HG03139 (cell line): ENCODE measurements around the gene PLCH2.

Experiments
- ATAC-seq: cut with Tn5 transposase; IDR thresholded peaks from one replicate; pipeline ENCODE4 v1.9.1; 2021; ENCODE audit not compliant: unreplicated experiment

The PLCH2 gene

GRCh38 chr1:2512862-2513421, 36.9 kb downstream of the PLCH2 start:
- no peak for ATAC-seq

- no peak for ATAC-seq
Observed at GRCh38 chr1:2513939-2514652, 38.0 kb downstream of the PLCH2 start.

- ATAC-seq = no peak
Observed at GRCh38 chr1:2514863-2515762, 39.0 kb downstream of the PLCH2 start.

DNA sequence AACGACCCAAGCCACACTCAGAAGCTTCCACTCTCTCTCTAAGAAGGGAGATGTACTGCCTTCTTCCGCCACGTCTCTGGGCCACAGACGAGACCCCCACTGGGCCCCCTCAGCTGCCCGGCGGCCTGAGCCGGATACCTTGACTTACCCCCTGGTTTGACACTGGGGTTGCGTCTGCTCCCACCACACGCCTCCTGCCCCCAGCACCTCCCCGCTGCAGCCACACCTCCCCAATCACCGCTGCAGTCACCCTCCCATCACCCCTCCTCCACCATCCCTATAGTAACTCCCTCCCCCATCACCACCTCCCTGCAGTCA, 39.6 kb downstream of the PLCH2 start:
- no peak for ATAC-seq

GRCh38 chr1:2516124-2516523, 40.0 kb downstream of the PLCH2 start:
- ATAC-seq = no peak

GRCh38 chr1:2516946-2517345, 40.9 kb downstream of the PLCH2 start:
- ATAC-seq = no peak

DNA sequence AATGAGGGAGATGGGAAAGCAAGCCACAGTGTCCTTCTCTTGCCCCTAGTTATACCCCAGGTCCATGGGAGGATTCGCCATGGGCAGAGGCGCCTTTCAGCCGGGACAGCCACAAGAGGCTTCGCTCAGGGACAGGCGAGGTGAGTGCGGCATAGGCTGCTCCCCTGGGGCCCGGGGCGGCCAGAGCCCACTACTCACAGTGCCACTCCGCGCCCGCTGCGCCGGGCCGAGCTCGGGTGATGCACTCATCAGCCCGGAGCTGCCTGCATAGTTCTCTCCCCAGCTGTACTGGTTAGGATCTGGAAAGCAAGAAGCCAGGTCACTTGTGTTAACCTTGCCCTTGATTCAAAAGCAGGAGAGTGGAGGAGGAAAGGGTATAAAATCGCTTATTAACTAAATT, 41.9 kb downstream of the PLCH2 start:
- no peak for ATAC-seq

DNA sequence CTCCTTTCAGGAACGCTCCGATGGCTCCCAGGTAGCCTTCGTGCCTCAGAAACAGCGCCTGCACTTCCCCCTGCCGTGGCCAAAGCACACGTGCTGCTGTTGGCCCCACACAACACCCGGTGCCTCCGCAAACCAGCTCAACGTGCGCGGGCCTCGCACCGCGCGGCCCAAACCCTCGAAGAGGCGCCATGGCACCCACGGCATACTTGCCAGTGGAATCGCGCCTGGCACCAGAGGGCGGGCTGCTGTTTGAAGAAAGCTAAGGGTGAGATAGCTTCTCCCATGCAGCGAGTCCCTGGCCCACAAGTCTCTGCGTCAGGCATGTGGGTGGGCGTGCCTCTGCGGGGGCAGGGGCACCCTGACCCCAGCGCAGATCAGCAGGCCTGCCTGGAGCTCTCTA, 42.4 kb downstream of the PLCH2 start:
- no peak for ATAC-seq

DNA sequence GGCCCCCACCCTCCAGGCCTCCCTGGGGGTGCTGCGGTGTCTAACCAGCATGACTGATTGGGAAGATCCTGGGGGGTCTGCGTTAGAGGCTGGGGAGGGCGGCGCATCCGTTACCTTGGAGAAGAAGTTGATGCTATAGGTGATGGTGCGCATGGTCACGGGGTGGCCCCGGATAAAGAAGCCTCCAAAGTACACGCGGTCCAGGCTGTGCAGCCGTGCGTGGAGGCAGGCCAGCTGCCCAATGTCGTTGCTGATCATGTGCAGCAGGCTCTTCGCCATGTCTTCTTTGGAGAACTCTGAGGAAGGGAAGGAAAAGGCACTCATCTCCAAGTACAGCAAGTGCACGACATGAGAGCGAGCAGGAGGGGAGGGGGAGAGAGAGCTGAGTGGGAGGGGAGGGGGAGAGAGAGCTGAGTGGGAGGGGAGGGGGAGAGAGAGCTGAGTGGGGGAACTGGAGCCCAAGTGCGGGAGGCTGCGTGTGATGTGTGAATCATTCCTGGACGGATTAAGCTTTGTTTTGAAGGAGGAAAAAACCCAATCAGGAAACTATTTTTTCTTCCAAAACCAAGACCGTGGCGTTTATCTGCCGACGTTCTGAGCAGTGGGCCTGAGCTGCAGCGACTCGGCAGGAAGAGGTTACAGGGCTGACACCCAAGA, 43.1 kb downstream of the PLCH2 start:
- ATAC-seq = no peak

- ATAC-seq = no peak
Observed at GRCh38 chr1:2519729-2520128, 43.6 kb downstream of the PLCH2 start.

DNA sequence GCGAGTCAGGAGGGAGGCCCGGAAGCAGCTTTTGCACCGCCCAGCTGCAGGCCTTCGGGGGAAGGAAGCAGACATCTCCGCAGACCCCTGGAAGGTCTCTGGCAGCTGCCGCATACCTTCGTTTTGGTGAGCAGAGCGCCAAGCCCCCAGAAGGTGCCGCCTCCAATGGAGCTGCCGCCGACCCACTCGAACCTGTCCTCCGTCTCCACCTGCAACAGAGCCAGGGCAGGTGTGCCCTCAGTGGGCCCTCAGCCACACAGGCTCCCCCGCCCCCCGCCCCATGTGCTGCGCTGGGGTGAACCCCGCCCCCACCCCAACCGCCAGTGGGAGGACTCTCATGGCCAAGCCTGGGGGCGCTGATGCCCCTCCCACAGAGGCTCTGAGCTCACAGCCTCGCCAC, 44.1 kb downstream of the PLCH2 start:
- no peak for ATAC-seq

- ATAC-seq = no peak
Observed at GRCh38 chr1:2520806-2521205, 44.7 kb downstream of the PLCH2 start.

GRCh38 chr1:2522230-2522629, 46.1 kb downstream of the PLCH2 start:
- no peak for ATAC-seq

GRCh38 chr1:2523191-2523890, 47.3 kb downstream of the PLCH2 start:
- ATAC-seq = no peak

DNA sequence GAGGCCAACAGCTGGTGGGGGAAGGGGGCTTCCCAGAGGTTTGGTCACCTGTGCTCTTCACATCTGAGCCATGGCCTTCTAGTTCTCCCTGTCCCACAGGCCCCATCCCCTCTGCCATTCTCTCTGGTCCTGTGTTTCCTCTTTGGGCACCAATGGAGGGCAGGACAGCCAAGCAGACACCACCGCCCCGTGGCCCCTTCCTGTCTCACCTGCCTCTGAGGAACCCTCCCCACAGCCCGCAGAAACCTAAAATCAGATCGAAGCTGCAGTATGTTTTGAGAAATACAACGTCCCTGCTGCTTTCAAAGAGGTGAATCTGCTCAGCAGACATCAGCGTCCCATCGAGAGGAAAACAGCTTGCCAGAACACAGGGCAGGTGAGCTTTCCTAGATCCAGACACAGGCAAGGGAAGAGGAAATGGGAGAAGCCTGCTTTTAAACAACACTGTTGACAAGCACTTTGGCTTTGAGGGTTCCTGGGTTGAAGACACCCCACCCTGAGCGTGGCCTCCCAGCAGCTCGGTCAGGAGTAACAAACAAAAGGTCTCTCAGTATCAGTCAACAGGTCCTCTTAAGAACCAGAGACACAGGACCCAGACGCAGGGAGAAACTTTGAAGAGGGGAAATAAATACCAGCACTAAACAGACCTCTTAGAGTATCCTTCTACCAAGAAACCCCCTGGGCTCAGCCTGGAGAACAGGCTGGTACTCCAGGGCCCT, 48.0 kb downstream of the PLCH2 start:
- ATAC-seq = no peak

DNA sequence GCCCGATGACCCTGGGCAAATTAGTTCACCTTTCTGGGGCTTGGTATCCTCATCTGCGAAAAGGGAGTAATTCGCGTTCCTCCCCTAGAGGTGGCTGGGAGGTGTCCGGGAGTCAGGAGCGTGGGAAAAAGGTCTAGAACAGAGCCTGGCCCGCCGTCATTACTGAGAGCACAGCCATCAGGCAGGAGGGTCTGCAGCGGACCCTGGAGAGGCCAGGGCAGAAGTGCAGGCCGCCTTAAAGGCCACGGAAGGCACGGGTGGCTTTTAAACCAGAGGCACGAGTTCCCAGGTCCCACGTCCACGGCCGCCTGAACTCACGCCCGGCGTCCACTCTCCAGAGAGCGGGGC, 49.5 kb downstream of the PLCH2 start:
- no peak for ATAC-seq

GRCh38 chr1:2525920-2526823, 50.1 kb downstream of the PLCH2 start, which contains the start of gene PANK4:
PANK4 (minus strand) TSS chr1:2526596; CDS start chr1:2526587, 9 bp downstream.
- ATAC-seq = peak; percentile 83

DNA sequence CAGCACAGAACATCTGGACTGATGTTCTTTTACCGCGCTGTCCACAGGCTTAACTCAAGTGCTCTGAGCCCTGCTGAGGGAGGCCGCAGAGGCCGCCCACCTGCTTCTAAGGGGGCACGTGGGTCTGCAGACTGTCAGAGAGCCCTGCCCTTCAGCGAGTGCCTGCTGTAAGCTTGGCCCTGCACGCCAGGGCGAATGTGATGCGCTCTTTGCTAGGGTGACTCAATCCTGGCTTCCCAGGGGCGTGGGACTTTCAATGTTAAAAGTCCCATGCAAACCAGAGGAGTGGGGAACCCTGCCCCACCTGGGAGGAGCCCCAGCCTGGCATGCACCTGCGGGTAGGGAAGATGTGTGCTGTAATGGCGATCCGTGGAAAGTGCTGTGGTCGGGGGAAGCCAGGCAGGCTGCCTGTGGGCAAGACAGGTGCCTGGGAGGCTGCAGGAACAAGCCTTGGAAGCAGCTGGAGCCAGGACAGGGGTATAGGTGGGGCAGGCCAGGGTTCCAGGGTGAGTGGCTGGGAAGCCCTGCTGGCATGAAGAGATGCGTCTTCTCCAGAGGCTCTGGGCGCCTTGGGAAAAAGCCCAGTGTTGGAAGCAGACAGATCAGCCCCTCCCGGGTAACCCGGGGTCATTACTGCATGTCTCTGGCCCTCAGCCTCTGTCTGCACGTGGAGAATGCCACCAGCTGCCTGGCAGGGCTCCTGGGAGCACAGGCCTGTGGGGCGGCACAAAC, 50.9 kb downstream of the PLCH2 start:
- ATAC-seq = peak; percentile 10

DNA sequence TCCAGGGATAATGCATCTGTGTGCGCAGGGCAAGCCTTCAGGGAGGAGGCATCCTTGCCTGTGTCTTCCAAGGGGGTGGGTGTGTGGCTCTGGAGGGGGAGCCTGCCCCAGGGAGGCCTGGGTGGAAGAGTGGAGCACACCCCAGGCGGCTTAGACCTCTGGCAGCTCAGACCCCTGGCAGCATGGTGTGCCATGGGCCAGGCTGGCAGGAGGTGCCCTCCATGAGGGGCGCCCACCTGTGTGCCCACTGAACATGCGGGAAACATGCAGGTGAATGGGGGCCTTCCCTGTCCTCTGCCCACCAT, 51.4 kb downstream of the PLCH2 start:
- no peak for ATAC-seq
